ENCODE measurements around the gene FBXW8.

GRCh38 chr12:117048585-117048904, 137.8 kb downstream of the FBXW8 start:
- TF ChIP-seq POLR2A (IDR thresholded peaks at IDR 0.05; ENCODE audit: low read depth, low read length) (no peak), POLR2AphosphoS5 (IDR thresholded peaks at IDR 0.05; ENCODE audit: low read depth, low read length) (no peak), SPI1 (IDR thresholded peaks at IDR 0.05; ENCODE audit: low read depth, low read length) (no peak), TAF1 (IDR thresholded peaks at IDR 0.05; ENCODE audit: low read depth, low read length) (no peak), PAX5 (IDR thresholded peaks at IDR 0.05; ENCODE audit: insufficient read depth, low read length, severe bottlenecking) (no peak)
